Fibroblast of skin of left biceps (primary cell): ENCODE data around the gene DCDC2C.

Experiments
- DNase-seq, 2 experiments: peaks; one replicate each; pipeline ENCODE4 v3.0.0-alpha.2; 2013; ENCODE audit warnings: low read depth in 2 of 2

DCDC2C gene

GRCh38 chr2:3672861-3673678 is 30.3 kb upstream of the DCDC2C start:
- DNase-seq, result no peak

- DNase-seq, result no peak
These were observed 29.1 kb upstream of the DCDC2C start for GRCh38 chr2:3674066-3674845.

- no peak for DNase-seq
These were observed 27.7 kb upstream of the DCDC2C start for GRCh38 chr2:3675687-3676086.

- no peak for DNase-seq
These were observed 25.9 kb upstream of the DCDC2C start for GRCh38 chr2:3677436-3677835.

- no peak for DNase-seq
These were observed 25.2 kb upstream of the DCDC2C start for GRCh38 chr2:3678212-3678611.

- DNase-seq, result no peak
These were observed 24.2 kb upstream of the DCDC2C start for GRCh38 chr2:3679180-3679579.

GRCh38 chr2:3679616-3680393 is 23.6 kb upstream of the DCDC2C start:
- no peak for DNase-seq

- no peak for DNase-seq
These were observed 22.6 kb upstream of the DCDC2C start for GRCh38 chr2:3680548-3681345.

GRCh38 chr2:3681625-3682024 is 21.8 kb upstream of the DCDC2C start:
- no peak for DNase-seq

- DNase-seq, result no peak
These were observed 20.6 kb upstream of the DCDC2C start for GRCh38 chr2:3682811-3683210.

- DNase-seq, result no peak
These were observed 19.5 kb upstream of the DCDC2C start for GRCh38 chr2:3683748-3684454.

- DNase-seq, result no peak
These were observed 13.2 kb upstream of the DCDC2C start for GRCh38 chr2:3689998-3690748.

GRCh38 chr2:3692375-3692774 is 11.0 kb upstream of the DCDC2C start:
- DNase-seq, result no peak

- no peak for DNase-seq
These were observed 6.8 kb upstream of the DCDC2C start for GRCh38 chr2:3696545-3696944.

- DNase-seq, result no peak
These were observed 2.3 kb upstream of the DCDC2C start for GRCh38 chr2:3701071-3701470.

GRCh38 chr2:3703757-3704355 is 481 bp downstream of the DCDC2C start:
- DNase-seq, result no peak

- DNase-seq, result no peak
These were observed 1.3 kb downstream of the DCDC2C start for GRCh38 chr2:3704692-3705091.

- no peak for DNase-seq
These were observed 2.4 kb downstream of the DCDC2C start for GRCh38 chr2:3705782-3706181.

- DNase-seq, result no peak
These were observed 3.5 kb downstream of the DCDC2C start for GRCh38 chr2:3706892-3707291.

GRCh38 chr2:3708576-3708975 is 5.2 kb downstream of the DCDC2C start:
- DNase-seq, result no peak
